Stimulated activated memory B cell treated with anti-CD40 and anti-IgM and Interleukin-4, amounts not matched to agents 10 μg/mL and 1 μg/mL and 100 μg/mL, for 72 hours (primary cell): ENCODE measurements around the gene ABL1.

Source experiments
- ATAC-seq: fragments of 150-1000 bp; cut with Tn5 transposase; 2 replicates; pipeline ENCODE4 v1.10.0; 2021
- H3K27ac Mint-ChIP-seq: one replicate; pipeline ENCODE4 v1.8.0; 2022; ENCODE audit warnings: mild to moderate bottlenecking, mixed read lengths
- H3K27me3 Mint-ChIP-seq: one replicate; pipeline ENCODE4 v1.8.0; 2022; ENCODE audit warnings: mixed read lengths
- H3K36me3 Mint-ChIP-seq: one replicate; pipeline ENCODE4 v1.8.0; 2022; ENCODE audit warnings: mixed read lengths
- H3K4me1 Mint-ChIP-seq: one replicate; pipeline ENCODE4 v1.8.0; 2022; ENCODE audit warnings: mixed read lengths
- H3K4me3 Mint-ChIP-seq: one replicate; pipeline ENCODE4 v1.8.0; 2022; ENCODE audit warnings: mild to moderate bottlenecking, moderate library complexity, mixed read lengths
- H3K9me3 Mint-ChIP-seq: one replicate; pipeline ENCODE4 v1.8.0; 2022; ENCODE audit warnings: mixed read lengths

The ABL1 gene

DNA sequence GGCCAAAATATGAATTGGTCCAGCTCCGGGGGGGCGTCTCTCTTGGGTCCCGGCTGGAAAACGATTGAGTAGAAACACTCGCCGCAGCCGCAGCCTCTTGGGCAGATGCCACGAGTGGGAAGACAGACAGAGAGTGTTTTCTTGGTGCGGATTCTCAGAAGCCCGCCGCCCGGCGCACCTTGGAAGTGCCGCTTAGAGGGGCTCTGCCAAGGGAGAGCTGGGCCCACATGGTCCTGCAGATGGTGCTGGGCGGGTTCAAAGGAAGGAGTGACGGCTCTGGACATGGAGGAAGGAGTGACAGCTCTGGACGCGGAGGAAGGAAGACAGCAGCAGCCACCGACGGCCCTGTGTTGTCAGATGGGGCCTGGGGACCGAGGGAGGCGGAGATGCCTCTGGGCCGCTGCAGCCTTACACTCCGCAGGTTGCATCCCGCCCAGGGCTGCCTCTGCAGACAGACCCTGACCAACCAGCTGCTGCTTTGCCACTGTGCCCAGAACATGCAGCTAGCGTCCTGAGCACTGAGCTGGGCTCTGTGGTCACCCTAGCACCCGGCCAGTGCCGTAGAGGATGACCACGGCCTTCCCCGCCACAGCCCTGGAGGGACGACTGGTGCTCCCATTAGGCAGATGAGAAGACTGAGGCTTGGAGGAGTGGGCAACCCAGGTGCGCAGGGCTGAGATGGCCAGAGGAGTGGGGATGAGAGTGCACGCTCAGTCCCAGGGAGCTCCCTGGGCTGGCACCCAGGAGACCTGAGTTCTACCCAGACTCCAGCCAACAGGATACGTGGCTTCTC, 82.3 kb downstream of the ABL1 start:
- Mint-ChIP-seq H3K27ac (no peak overlapping the region), H3K4me3 (no peak overlapping the region), H3K9me3 (no peaks in the 10 kb centered on the region), H3K27me3 (peaks cover 80% of the 10 kb centered on the region), H3K36me3 (no peaks in the 10 kb centered on the region), H3K4me1 (no peaks in the 10 kb centered on the region)
- no peak for ATAC-seq

DNA sequence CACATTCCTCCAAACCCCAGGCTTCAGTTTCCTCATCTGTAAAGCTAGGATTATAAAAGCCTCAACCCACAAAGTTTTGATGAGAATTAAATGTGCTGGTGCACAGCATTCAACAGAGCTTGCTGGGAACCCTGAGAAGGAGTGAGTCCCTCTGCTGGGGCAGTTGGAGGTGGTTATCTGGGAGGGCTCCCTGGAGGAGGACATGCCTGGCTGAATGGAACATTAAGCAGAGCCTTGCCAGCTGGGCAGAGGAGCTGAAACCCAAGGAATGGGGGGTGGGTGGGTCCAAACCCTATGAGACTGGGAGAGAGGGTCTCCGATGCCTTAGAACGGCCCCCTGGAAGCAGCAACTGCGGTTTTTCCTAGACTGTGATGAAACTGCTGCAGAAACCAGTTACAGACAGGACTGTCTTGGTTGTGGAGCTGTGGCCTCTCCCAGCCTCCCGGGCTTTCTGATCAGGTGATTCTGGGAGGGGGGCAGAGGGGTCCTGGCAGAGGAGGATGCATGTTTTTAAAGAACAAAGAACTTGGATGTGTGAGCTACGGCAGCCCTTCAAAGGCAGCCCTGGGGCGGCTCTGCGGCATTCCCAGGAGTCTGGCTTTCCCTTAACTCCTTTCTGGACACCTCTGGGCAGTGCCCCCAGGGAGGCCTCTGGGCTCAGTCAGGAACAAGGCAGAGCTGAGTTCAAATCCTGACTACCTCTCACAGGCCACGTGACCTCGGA, 83.2 kb downstream of the ABL1 start:
- Mint-ChIP-seq H3K9me3 (no peaks in the 10 kb centered on the region), H3K27ac (no peak overlapping the region), H3K27me3 (peaks cover 84% of the 10 kb centered on the region), H3K36me3 (no peaks in the 10 kb centered on the region), H3K4me1 (no peaks in the 10 kb centered on the region), H3K4me3 (no peak overlapping the region)
- ATAC-seq = no peak

DNA sequence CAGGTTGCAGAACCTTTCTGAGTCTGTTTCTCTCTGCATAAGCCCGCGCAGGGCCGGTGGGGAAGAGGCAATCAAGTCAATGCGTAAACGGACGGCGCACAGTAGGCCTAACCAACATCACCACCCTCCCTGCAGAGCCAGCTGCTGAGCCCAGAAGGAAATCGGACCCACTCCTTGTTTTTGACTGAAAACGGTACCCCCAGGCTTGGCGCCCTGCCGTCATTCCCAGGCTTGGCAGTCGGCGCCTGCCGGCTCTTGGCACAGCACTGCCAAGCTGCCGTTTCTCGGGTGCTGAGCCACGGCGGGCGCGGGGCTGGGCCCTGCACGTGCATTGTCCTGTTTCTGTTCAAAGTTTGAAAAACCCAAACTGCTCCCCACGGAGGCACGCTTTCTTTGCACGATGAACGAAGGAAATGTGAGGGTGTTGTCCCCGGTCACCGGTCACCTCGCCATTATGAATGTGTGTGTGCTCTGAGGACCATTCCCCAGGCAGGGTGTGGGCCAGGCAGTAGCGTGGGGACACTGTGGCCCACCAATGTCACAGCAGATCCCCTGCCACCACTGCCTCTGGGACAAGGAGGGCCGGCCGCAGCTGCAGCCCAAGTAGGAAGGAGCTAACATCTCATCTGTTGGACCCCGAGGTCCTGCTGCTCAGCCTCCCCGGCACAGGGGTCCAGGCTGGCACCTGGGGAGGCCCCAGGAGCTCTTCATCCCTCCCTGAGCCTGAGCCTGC, 83.9 kb downstream of the ABL1 start:
- H3K4me1 Mint-ChIP-seq = no peaks in the 10 kb centered on the region
- H3K4me3 Mint-ChIP-seq = no peak overlapping the region
- no peaks in the 10 kb centered on the region for H3K9me3 Mint-ChIP-seq
- no peak for ATAC-seq
- peaks cover 85% of the 10 kb centered on the region for H3K27me3 Mint-ChIP-seq
- H3K36me3 Mint-ChIP-seq = no peaks in the 10 kb centered on the region
- no peak overlapping the region for H3K27ac Mint-ChIP-seq

DNA sequence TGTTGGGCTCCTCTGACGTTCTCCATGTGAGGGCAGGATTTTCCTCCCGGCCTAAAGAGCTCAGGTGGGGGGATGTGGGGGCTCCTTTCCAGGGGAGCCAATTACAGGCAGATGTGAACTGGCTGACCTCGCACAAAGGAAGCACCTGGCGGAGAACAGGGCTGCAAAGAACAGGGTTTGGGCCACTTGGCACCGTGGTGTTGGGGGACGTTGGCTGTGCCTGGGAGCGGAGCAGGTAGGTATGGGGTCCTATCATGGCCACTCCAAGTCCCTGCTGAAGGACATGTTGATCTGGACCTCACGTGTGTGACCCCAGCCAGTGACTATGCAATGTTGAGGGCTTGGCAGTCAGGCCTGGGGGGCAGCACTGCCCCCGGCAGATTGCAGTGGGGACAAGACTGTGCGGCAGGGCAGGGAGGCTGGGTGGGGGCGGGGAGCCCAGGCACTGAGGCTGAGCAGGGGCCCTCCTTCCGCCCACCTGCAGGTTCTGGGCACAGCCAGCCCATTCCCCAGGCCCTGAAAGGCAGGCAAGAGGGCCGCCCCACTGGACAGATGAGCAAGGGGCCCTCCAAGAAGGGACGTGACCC, 84.6 kb downstream of the ABL1 start:
- Mint-ChIP-seq H3K9me3 (no peaks in the 10 kb centered on the region), H3K27me3 (peaks cover 84% of the 10 kb centered on the region), H3K36me3 (no peaks in the 10 kb centered on the region), H3K4me3 (no peak overlapping the region), H3K4me1 (no peaks in the 10 kb centered on the region), H3K27ac (no peak overlapping the region)
- ATAC-seq = no peak

DNA sequence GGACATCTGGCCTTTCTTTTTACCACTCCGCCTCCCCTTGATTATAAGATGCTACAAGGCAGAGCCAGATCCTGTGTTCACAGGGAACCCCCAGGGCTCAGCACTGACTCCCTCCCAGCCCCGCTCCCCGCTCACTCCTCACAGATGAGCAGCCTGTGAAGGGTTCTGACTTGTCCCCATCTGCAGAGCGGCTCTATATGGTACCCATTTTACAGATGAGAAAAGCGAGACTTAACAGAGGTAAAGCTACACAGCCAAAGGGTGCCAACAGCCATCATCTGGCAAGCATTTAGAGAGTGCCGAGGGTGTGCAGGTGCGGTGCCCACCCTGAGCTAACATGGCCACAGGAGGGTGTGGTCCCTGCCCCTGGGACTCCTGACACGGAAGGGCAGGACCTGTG, 85.2 kb downstream of the ABL1 start:
- Mint-ChIP-seq H3K9me3 (no peaks in the 10 kb centered on the region), H3K4me3 (no peak overlapping the region), H3K27me3 (peaks cover 86% of the 10 kb centered on the region), H3K36me3 (no peaks in the 10 kb centered on the region), H3K4me1 (no peaks in the 10 kb centered on the region), H3K27ac (no peak overlapping the region)
- ATAC-seq = no peak

DNA sequence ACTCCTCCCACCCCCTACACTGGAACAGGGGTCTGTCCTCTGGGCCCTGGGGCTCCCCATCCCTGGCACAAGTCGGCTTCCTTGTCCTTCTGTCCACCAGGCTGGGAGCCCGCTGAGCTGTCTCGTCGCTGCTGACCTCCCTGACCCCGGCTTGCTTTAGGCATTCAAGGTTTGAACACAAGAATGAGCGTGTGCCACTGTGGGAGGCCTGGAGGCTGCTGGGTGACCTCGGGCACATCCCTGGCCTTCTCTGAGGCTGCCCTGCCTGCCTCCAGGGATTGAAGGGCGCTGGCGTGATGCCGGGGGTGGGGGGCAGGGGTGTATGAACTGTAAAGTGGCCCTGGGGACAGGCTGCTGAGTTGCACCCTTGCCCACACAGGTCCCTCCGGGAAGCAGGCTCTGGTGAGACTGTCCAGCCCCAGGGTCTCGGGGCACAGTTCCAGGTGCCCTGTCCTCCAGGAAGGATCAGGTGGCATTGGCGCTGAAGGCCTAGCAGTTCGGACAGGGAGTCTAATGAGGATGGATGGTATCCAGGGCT, 85.8 kb downstream of the ABL1 start:
- peaks cover 5% of the 10 kb centered on the region for H3K4me1 Mint-ChIP-seq
- no peaks in the 10 kb centered on the region for H3K36me3 Mint-ChIP-seq
- H3K4me3 Mint-ChIP-seq = no peak overlapping the region
- ATAC-seq = no peak
- no peak overlapping the region for H3K27ac Mint-ChIP-seq
- no peaks in the 10 kb centered on the region for H3K9me3 Mint-ChIP-seq
- peaks cover 86% of the 10 kb centered on the region for H3K27me3 Mint-ChIP-seq

GRCh38 chr9:130921300-130921988, 86.4 kb downstream of the ABL1 start:
- peaks cover 11% of the 10 kb centered on the region for H3K4me1 Mint-ChIP-seq
- H3K4me3 Mint-ChIP-seq = no peak overlapping the region
- no peak overlapping the region for H3K27ac Mint-ChIP-seq
- no peaks in the 10 kb centered on the region for H3K36me3 Mint-ChIP-seq
- no peaks in the 10 kb centered on the region for H3K9me3 Mint-ChIP-seq
- peaks cover 82% of the 10 kb centered on the region for H3K27me3 Mint-ChIP-seq
- no peak for ATAC-seq

GRCh38 chr9:130921989-130922892, 87.2 kb downstream of the ABL1 start:
- peaks cover 12% of the 10 kb centered on the region for H3K4me1 Mint-ChIP-seq
- peaks cover 74% of the 10 kb centered on the region for H3K27me3 Mint-ChIP-seq
- H3K27ac Mint-ChIP-seq = no peak overlapping the region
- ATAC-seq = no peak
- H3K4me3 Mint-ChIP-seq = no peak overlapping the region
- H3K36me3 Mint-ChIP-seq = no peaks in the 10 kb centered on the region
- no peaks in the 10 kb centered on the region for H3K9me3 Mint-ChIP-seq

DNA sequence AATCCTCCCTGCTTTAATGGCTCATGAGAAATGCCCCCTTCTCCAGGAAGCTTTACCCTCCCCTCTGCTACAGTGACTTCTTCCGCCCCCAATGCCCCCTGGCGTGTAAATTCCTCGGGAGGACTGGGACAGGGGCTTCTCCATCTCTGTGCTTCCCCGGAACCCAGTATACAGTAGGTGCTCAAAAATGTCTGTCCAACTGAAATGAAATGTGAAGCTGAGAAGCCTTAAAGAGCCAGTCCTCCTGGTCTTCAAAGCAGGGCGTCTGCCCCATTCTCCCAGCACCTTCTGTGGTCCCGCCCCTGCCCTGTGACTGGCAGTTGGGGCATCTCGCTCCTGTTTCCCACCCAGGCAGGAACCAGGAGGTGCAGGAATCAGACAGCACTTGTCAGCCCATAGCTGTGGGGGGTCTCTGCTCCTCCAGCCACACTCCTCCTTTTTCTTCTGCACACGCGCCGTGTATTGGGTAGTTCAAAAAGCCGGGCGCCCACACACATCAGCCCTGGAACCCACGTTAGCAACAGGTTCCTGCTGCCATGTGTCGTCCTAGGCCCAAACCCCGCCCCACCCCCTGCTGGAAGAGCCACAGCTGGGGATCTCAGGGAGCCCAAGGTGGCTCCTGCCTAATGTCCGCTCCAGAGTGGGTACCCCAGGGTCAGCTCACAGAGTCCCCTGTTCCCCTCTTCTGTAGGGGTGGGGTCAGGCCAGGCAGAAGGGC, 88.0 kb downstream of the ABL1 start:
- Mint-ChIP-seq H3K27me3 (peaks cover 70% of the 10 kb centered on the region), H3K4me1 (peaks cover 17% of the 10 kb centered on the region), H3K4me3 (no peak overlapping the region), H3K9me3 (no peaks in the 10 kb centered on the region), H3K27ac (no peak overlapping the region), H3K36me3 (no peaks in the 10 kb centered on the region)
- no peak for ATAC-seq

- H3K9me3 Mint-ChIP-seq = no peaks in the 10 kb centered on the region
- no peak overlapping the region for H3K27ac Mint-ChIP-seq
- H3K36me3 Mint-ChIP-seq = no peaks in the 10 kb centered on the region
- no peak overlapping the region for H3K4me3 Mint-ChIP-seq
- peaks cover 20% of the 10 kb centered on the region for H3K4me1 Mint-ChIP-seq
- peaks cover 69% of the 10 kb centered on the region for H3K27me3 Mint-ChIP-seq
- ATAC-seq = no peak
Measured at GRCh38 chr9:130923611-130924447, 88.8 kb downstream of the ABL1 start.

DNA sequence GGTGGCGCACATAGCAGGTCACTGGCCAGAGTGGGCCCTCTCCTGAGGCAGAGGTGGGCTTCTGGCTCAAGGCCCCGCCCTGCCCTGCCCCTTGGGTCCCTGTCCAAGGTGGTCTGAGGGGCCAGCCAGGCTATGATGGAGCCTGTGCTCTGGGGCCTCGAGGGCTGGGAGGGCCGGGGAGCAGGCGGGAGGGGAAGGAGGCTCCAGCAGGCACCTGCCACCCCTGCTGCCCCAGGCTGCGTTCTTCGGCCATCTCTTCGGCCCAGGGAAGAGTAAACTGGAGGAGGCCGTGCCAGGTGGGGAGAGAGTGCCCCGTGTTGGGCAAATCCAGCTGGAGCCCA, 89.4 kb downstream of the ABL1 start:
- Mint-ChIP-seq H3K4me3 (no peak overlapping the region), H3K27ac (no peak overlapping the region), H3K27me3 (peaks cover 63% of the 10 kb centered on the region), H3K9me3 (no peaks in the 10 kb centered on the region), H3K4me1 (peaks cover 20% of the 10 kb centered on the region), H3K36me3 (no peaks in the 10 kb centered on the region)
- ATAC-seq = no peak

GRCh38 chr9:130925050-130925678, 90.1 kb downstream of the ABL1 start:
- H3K36me3 Mint-ChIP-seq = no peaks in the 10 kb centered on the region
- H3K27me3 Mint-ChIP-seq = peaks cover 66% of the 10 kb centered on the region
- H3K4me1 Mint-ChIP-seq = peaks cover 20% of the 10 kb centered on the region
- H3K4me3 Mint-ChIP-seq = no peak overlapping the region
- H3K27ac Mint-ChIP-seq = no peak overlapping the region
- no peak for ATAC-seq
- H3K9me3 Mint-ChIP-seq = no peaks in the 10 kb centered on the region
